Neural cell (in vitro differentiated cells): ENCODE measurements around the gene JPT2. TPM values are rescaled to one million over a fixed set of nuclear protein-coding genes. Genes with fewer than 3 reads are reported as not detected.

Experiments used
- H2AFZ ChIP-seq: fragments of 200-600, 300-800 bp; sonication (generic), shearing (Covaris generic); 2 replicates; pipeline ENCODE4 v1.6.0; 2014; ENCODE audit warnings: low read depth, mild to moderate bottlenecking, antibody characterized with exemption, low read length, moderate library complexity
- H3F3A ChIP-seq: fragments of 200-600 bp; shearing (Covaris generic); 2 replicates; pipeline ENCODE4 v1.6.1; 2016; ENCODE audit warnings: mild to moderate bottlenecking, moderate library complexity, mixed read lengths, antibody characterized with exemption, low read length; ENCODE audit not compliant: insufficient read depth, poor library complexity, severe bottlenecking
- H3K27ac ChIP-seq: fragments of 200-600, 300-800 bp; sonication (generic), shearing (Covaris generic); 2 replicates; pipeline ENCODE4 v1.5.1; 2014; ENCODE audit warnings: mild to moderate bottlenecking, low read length, moderate library complexity
- H3K27me3 ChIP-seq: fragments of 300-800, 200-600 bp; sonication (generic), shearing (Covaris generic); 2 replicates; pipeline ENCODE4 v1.6.0; 2014; ENCODE audit warnings: mild to moderate bottlenecking, low read depth, low read length, moderate library complexity; ENCODE audit not compliant: insufficient read depth
- H3K36me3 ChIP-seq: fragments of 300-800, 200-600 bp; sonication (generic), shearing (Covaris generic); 2 replicates; pipeline ENCODE4 v1.5.1; 2014; ENCODE audit warnings: mild to moderate bottlenecking, antibody characterized with exemption, low read length, moderate library complexity; ENCODE audit not compliant: insufficient read depth
- H3K4me2 ChIP-seq: fragments of 300-800, 200-600 bp; sonication (generic), shearing (Covaris generic); 2 replicates; pipeline ENCODE4 v1.6.0; 2014; ENCODE audit warnings: mild to moderate bottlenecking, low read length
- H3K4me3 ChIP-seq: fragments of 300-800, 200-600 bp; sonication (generic), shearing (Covaris generic); 2 replicates; pipeline ENCODE4 v1.5.1; 2014; ENCODE audit warnings: mild to moderate bottlenecking, low read length, moderate library complexity
- H3K79me2 ChIP-seq: fragments of 200-600 bp; shearing (Covaris generic); replicated peaks from 2 replicates; pipeline ENCODE4 v1.6.0; 2014; ENCODE audit warnings: mild to moderate bottlenecking, low read length, moderate library complexity; ENCODE audit not compliant: insufficient read depth
- H3K9ac ChIP-seq: fragments of 300-800, 200-600 bp; sonication (generic), shearing (Covaris generic); 2 replicates; pipeline ENCODE4 v1.6.1; 2016; ENCODE audit warnings: mild to moderate bottlenecking, low read length, mixed read lengths
- H3K9me2 ChIP-seq: fragments of 200-600 bp; shearing (Covaris generic); 2 replicates; pipeline ENCODE4 v1.6.1; 2016; ENCODE audit warnings: mild to moderate bottlenecking, low read length, mixed read lengths; ENCODE audit not compliant: insufficient read depth
- H3K9me3 ChIP-seq: fragments of 200-600, 300-800 bp; sonication (generic), shearing (Covaris generic); 2 replicates; pipeline ENCODE4 v1.6.1; 2016; ENCODE audit warnings: mild to moderate bottlenecking, mixed run types, low read length, moderate library complexity, mixed read lengths
- H4K20me1 ChIP-seq: fragments of 200-600 bp; shearing (Covaris generic); 2 replicates; pipeline ENCODE4 v1.6.1; 2016; ENCODE audit warnings: mild to moderate bottlenecking, mixed run types; ENCODE audit not compliant: insufficient read depth
- CTCF ChIP-seq: fragments of 450-650 bp; IDR thresholded peaks from 2 replicates; pipeline ENCODE4 v1.5.1; 2014; ENCODE audit warnings: antibody characterized with exemption, mild to moderate bottlenecking, moderate library complexity; ENCODE audit not compliant: poor library complexity, severe bottlenecking
- EP300 ChIP-seq: fragments of 450-650 bp; conservative IDR thresholded peaks from 2 replicates; pipeline ENCODE4 v1.6.1; 2014; ENCODE audit warnings: antibody characterized with exemption, mild to moderate bottlenecking, moderate library complexity; ENCODE audit not compliant: poor library complexity, severe bottlenecking
- EZH2 ChIP-seq: fragments of 200-600, 300-800 bp; shearing (Covaris generic), sonication (generic); IDR thresholded peaks from 2 replicates; pipeline ENCODE4 v1.6.1; 2014; ENCODE audit warnings: antibody characterized with exemption, low read length, borderline replicate concordance, mild to moderate bottlenecking; ENCODE audit not compliant: insufficient read depth, poor library complexity, severe bottlenecking
- MXI1 ChIP-seq: fragments of 450-650 bp; conservative IDR thresholded peaks from 2 replicates; pipeline ENCODE4 v1.6.1; 2014; ENCODE audit warnings: antibody characterized with exemption, mild to moderate bottlenecking; ENCODE audit not compliant: poor library complexity, severe bottlenecking
- POLR2AphosphoS5 ChIP-seq: IDR thresholded peaks from 2 replicates; pipeline ENCODE4 v1.6.1; 2012
- RAD21 ChIP-seq: fragments of 450-650 bp; conservative IDR thresholded peaks from 2 replicates; pipeline ENCODE4 v1.6.1; 2014; ENCODE audit warnings: antibody characterized with exemption, mild to moderate bottlenecking, moderate library complexity
- REST ChIP-seq: IDR thresholded peaks from 2 replicates; pipeline ENCODE4 v1.6.1; 2012; ENCODE audit warnings: borderline replicate concordance
- SMC3 ChIP-seq: fragments of 450-650 bp; conservative IDR thresholded peaks from 2 replicates; pipeline ENCODE4 v1.6.1; 2014; ENCODE audit warnings: antibody characterized with exemption, mild to moderate bottlenecking, moderate library complexity; ENCODE audit not compliant: poor library complexity
- TAF1 ChIP-seq: IDR thresholded peaks from 2 replicates; pipeline ENCODE4 v1.6.1; 2012; ENCODE audit warnings: low read depth
- polyA plus RNA-seq: library from polyadenylated mRNA; depleted of rRNA; stranded (reverse); fragments of >200 nt; gene quantifications from 2 replicates; pipeline ENCODE4 v1.2.3, GENCODE V29; 2014

JPT2 gene
- polyA plus RNA-seq, 1 donor from 2014 or later, result 61.4 TPM

DNA sequence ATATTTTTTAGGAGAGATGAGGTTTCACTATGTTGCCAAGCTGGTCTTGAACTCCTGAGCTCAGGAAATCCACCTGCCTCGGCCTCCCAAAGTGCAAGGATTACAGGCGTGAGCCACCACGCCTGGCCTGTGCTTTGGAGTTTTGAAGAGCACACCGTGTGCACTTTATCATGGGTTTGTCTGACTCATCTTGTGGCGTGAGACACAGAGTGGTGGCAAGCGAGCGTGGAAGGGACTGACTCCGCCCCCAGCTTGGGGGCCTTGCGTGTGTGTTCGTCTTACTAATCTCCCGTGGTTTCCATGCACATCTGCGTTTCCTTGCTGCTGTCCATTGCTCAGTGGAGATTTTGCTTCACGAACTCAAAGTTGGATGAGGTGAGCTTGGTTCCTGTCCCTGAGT is 43.0 kb upstream of the JPT2 start:
- Histone ChIP-seq H3K4me3 (no peak overlapping the region), H3K27ac (no peak overlapping the region), H3K36me3 (peaks cover 4% of the 10 kb centered on the region), H3K9me3 (no peaks in the 10 kb centered on the region), H3K4me2 (no peak overlapping the region), H3K79me2 (peaks cover 19% of the 10 kb centered on the region), H3F3A (no peaks in the 10 kb centered on the region), H3K9ac (no peak overlapping the region), H4K20me1 (no peaks in the 10 kb centered on the region), H2AFZ (no peak overlapping the region), H3K9me2 (no peaks in the 10 kb centered on the region), H3K27me3 (no peaks in the 10 kb centered on the region)
- TF ChIP-seq EP300 (no peak), TAF1 (no peak), POLR2AphosphoS5 (no peak)

- H3K4me3 ChIP-seq, result no peak overlapping the region
- no peaks in the 10 kb centered on the region for H3K9me2 ChIP-seq
- no peaks in the 10 kb centered on the region for H4K20me1 ChIP-seq
- H3K9ac ChIP-seq, result no peak overlapping the region
- no peak overlapping the region for H3K27ac ChIP-seq
- H3F3A ChIP-seq, result no peaks in the 10 kb centered on the region
- no peak overlapping the region for H3K4me2 ChIP-seq
- peaks cover 4% of the 10 kb centered on the region for H3K36me3 ChIP-seq
- no peaks in the 10 kb centered on the region for H3K27me3 ChIP-seq
- no peak for TF ChIP-seq MXI1
- TF ChIP-seq RAD21, result no peak
- TF ChIP-seq TAF1, result no peak
- no peak for TF ChIP-seq EZH2
- TF ChIP-seq EP300, result no peak
- no peak for TF ChIP-seq REST
- peaks cover 4% of the 10 kb centered on the region for H3K79me2 ChIP-seq
- H2AFZ ChIP-seq, result no peak overlapping the region
- H3K9me3 ChIP-seq, result no peaks in the 10 kb centered on the region
These were observed 40.6 kb upstream of the JPT2 start for GRCh38 chr16:1637526-1637925.

GRCh38 chr16:1638757-1639156 is 39.3 kb upstream of the JPT2 start:
- no peak overlapping the region for H3K27ac ChIP-seq
- H3K36me3 ChIP-seq, result no peaks in the 10 kb centered on the region
- no peak overlapping the region for H3K4me3 ChIP-seq
- peaks cover 4% of the 10 kb centered on the region for H3K79me2 ChIP-seq
- H3K9me2 ChIP-seq, result no peaks in the 10 kb centered on the region
- no peak overlapping the region for H3K9ac ChIP-seq
- H2AFZ ChIP-seq, result no peak overlapping the region
- H3K27me3 ChIP-seq, result no peaks in the 10 kb centered on the region
- no peak overlapping the region for H3K4me2 ChIP-seq
- TF ChIP-seq SMC3 (no peak), TAF1 (no peak), EZH2 (no peak), EP300 (no peak), POLR2AphosphoS5 (no peak), REST (no peak), CTCF (no peak), RAD21 (no peak), MXI1 (no peak)
- no peaks in the 10 kb centered on the region for H4K20me1 ChIP-seq
- H3F3A ChIP-seq, result no peaks in the 10 kb centered on the region
- no peaks in the 10 kb centered on the region for H3K9me3 ChIP-seq
